OCI-LY1 (cell line): ENCODE data around the gene UBC.

Experiments used
- H2AFZ ChIP-seq: fragments of 200-600 bp; sonication (generic), shearing (Covaris generic); 2 replicates; pipeline ENCODE4 v1.6.0; 2014; ENCODE audit warnings: antibody characterized with exemption, mild to moderate bottlenecking, low read length
- H3F3A ChIP-seq: fragments of 200-600 bp; sonication (generic), shearing (Covaris generic); 2 replicates; pipeline ENCODE4 v1.6.0; 2014; ENCODE audit warnings: mild to moderate bottlenecking, antibody characterized with exemption, low read length, moderate library complexity; ENCODE audit not compliant: insufficient read depth
- H3K27ac ChIP-seq: fragments of 200-600 bp; sonication (generic); 2 replicates; pipeline ENCODE4 v1.5.1; 2014; ENCODE audit warnings: low read length, mixed run types, mild to moderate bottlenecking, low read depth; ENCODE audit not compliant: poor library complexity, severe bottlenecking
- H3K27me3 ChIP-seq: fragments of 200-600 bp; sonication (generic); 2 replicates; pipeline ENCODE4 v1.6.0; 2014; ENCODE audit warnings: antibody characterized with exemption, mild to moderate bottlenecking, low read length, moderate library complexity; ENCODE audit not compliant: insufficient read depth
- H3K36me3 ChIP-seq: fragments of 200-600 bp; sonication (generic); 2 replicates; pipeline ENCODE4 v1.6.1; 2014; ENCODE audit warnings: mild to moderate bottlenecking, antibody characterized with exemption, low read length, moderate library complexity, mixed read lengths; ENCODE audit not compliant: insufficient read depth
- H3K4me1 ChIP-seq: fragments of 200-600 bp; sonication (generic); 2 replicates; pipeline ENCODE4 v1.5.1; 2014; ENCODE audit warnings: mild to moderate bottlenecking, low read length, moderate library complexity; ENCODE audit not compliant: insufficient read depth, severe bottlenecking
- H3K4me2 ChIP-seq: fragments of 200-600 bp; sonication (generic), shearing (Covaris generic); 2 replicates; pipeline ENCODE4 v1.6.1; 2014; ENCODE audit warnings: low read length
- H3K4me3 ChIP-seq: fragments of 200-600 bp; sonication (generic); 2 replicates; pipeline ENCODE4 v1.5.1; 2014; ENCODE audit warnings: low read length, low read depth, mild to moderate bottlenecking, mixed read lengths; ENCODE audit not compliant: poor library complexity, severe bottlenecking
- H3K79me2 ChIP-seq: fragments of 200-600 bp; shearing (Covaris generic); 2 replicates; pipeline ENCODE4 v1.6.1; 2016; ENCODE audit warnings: mixed run types, low read length, mixed read lengths; ENCODE audit not compliant: insufficient read depth
- H3K9ac ChIP-seq: fragments of 200-600 bp; sonication (generic), shearing (Covaris generic); 2 replicates; pipeline ENCODE4 v1.6.1; 2014; ENCODE audit warnings: mild to moderate bottlenecking, low read length, mixed read lengths
- H3K9me2 ChIP-seq: fragments of 200-600 bp; sonication (generic), shearing (Covaris generic); 2 replicates; pipeline ENCODE4 v1.6.1; 2014; ENCODE audit warnings: low read depth, mild to moderate bottlenecking, low read length, mixed read lengths
- H3K9me3 ChIP-seq: fragments of 200-600 bp; shearing (Covaris generic); 2 replicates; pipeline ENCODE4 v1.6.1; 2014; ENCODE audit warnings: low read length, mixed read lengths
- H4K20me1 ChIP-seq: fragments of 200-600 bp; sonication (generic), shearing (Covaris generic); 2 replicates; pipeline ENCODE4 v1.6.0; 2016; ENCODE audit warnings: mild to moderate bottlenecking, low read length; ENCODE audit not compliant: insufficient read depth
- EZH2 ChIP-seq: fragments of 200-600 bp; sonication (generic), shearing (Covaris generic); IDR thresholded peaks from 2 replicates; pipeline ENCODE4 v1.8.0; 2017; ENCODE audit warnings: borderline replicate concordance, mixed run types, mild to moderate bottlenecking, antibody characterized with exemption, low read length, moderate library complexity, mixed read lengths
- TF ChIP-seq, protein P1 (sequence below): fragments of 200-600 bp; sonication (generic), shearing (Covaris generic); IDR thresholded peaks from 2 replicates; pipeline ENCODE4 v1.5.1; 2017; ENCODE audit warnings: mild to moderate bottlenecking, antibody characterized with exemption, low read length, moderate library complexity, mixed read lengths

Gene UBC

DNA sequence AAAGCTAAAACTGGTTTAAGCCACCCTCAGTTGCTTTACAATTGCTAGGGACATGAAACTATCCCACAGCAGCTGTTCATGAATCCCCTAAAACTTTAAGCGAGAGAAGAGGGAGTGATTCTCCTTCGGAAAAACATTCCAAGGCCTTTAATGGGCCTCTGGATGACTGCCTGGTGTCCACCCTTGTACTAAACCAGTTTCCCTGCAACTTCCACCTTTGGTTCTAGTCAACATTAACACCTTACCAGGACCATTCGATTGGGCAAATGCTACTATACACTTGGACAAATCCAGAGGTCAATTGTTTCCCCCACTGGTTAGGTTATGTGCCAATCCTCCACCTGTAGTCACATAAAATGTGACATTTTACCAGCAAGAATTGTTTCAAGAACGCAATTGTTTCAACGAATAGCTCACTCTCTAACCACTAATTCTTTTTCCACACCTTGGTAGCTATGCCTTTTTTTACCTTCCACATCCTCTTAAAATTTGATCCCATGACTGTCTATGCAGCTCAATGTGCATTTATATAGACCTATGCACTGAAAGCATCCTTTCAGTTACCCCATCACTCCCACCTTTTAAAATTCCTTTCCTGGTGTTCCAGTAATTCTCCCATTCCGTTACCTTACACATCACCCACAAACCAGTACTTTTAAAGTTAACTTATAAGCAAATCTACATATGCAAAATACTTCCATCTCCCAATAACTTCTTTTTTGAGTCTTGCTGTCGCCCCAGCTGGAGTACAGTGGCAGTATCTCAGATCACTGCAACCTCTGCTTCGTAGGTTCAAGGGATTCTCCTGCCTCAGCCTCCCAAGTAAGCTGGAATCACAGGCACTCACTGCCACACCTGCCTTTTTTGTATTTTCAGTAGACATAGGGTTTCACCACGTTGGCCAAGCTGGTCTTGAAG lies 3.6 kb downstream of the UBC start:
- H3K4me3 ChIP-seq: no peak overlapping the region
- no peaks in the 10 kb centered on the region for H3K9me3 ChIP-seq
- H3K79me2 ChIP-seq: peaks cover 9% of the 10 kb centered on the region
- H3K9ac ChIP-seq: no peak overlapping the region
- peak overlapping the region; percentile 45 for H3K27ac ChIP-seq
- H3F3A ChIP-seq: peaks cover 25% of the 10 kb centered on the region
- 0 out of 2 replicates have a peak overlapping the region, but pooled peaks have one; percentile 0 for H3K4me2 ChIP-seq
- H3K4me1 ChIP-seq: peaks cover 11% of the 10 kb centered on the region
- no peaks in the 10 kb centered on the region for H3K27me3 ChIP-seq
- H3K9me2 ChIP-seq: no peaks in the 10 kb centered on the region
- peaks cover 36% of the 10 kb centered on the region for H3K36me3 ChIP-seq
- no peaks in the 10 kb centered on the region for H4K20me1 ChIP-seq
- H2AFZ ChIP-seq: no peak overlapping the region
- no peak for TF ChIP-seq EZH2
- TF ChIP-seq, protein P1, sequence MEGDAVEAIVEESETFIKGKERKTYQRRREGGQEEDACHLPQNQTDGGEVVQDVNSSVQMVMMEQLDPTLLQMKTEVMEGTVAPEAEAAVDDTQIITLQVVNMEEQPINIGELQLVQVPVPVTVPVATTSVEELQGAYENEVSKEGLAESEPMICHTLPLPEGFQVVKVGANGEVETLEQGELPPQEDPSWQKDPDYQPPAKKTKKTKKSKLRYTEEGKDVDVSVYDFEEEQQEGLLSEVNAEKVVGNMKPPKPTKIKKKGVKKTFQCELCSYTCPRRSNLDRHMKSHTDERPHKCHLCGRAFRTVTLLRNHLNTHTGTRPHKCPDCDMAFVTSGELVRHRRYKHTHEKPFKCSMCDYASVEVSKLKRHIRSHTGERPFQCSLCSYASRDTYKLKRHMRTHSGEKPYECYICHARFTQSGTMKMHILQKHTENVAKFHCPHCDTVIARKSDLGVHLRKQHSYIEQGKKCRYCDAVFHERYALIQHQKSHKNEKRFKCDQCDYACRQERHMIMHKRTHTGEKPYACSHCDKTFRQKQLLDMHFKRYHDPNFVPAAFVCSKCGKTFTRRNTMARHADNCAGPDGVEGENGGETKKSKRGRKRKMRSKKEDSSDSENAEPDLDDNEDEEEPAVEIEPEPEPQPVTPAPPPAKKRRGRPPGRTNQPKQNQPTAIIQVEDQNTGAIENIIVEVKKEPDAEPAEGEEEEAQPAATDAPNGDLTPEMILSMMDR: no peak

DNA sequence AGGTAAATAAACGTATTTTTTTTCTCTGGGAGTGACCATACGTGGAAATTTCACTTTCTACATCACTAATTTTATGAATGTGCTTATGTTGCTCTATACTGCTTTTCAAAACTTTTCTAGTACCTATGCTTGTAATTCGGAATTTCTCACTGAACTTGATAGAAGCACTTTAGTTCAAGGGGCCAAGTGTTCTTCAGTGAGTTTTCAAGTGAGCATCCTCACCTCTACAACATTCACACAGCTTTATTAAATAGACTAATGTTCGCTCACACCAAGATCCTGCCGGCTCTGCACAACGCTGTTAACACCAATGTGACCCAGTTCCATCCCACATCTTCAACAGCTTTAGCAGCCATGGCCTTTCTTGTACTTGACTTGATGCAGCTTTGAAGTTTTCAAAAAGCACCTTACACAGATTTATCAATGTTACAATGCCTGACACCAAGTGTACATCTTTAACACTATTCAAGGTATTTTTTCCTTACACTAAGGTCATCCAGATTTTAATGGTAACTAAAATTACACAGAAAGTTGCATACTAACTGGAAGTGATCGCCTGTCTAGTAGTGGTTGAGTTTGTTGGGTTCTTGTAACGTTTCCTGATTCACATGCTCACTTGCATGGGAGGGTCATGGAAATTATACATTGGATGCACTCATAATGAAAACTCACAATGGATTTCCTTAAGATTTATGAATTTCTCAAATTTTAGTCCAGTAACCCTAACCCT lies 4.5 kb downstream of the UBC start:
- H3K4me3 ChIP-seq: no peak overlapping the region
- H3K4me1 ChIP-seq: peaks cover 6% of the 10 kb centered on the region
- H4K20me1 ChIP-seq: no peaks in the 10 kb centered on the region
- TF ChIP-seq, protein P1: no peak
- TF ChIP-seq EZH2: no peak
- H3K9me2 ChIP-seq: no peaks in the 10 kb centered on the region
- H3K27me3 ChIP-seq: no peaks in the 10 kb centered on the region
- no peak overlapping the region for H3K9ac ChIP-seq
- 0 out of 2 replicates have a peak overlapping the region, but pooled peaks have one; percentile 0 for H3K4me2 ChIP-seq
- H3K27ac ChIP-seq: peak overlapping the region; percentile 45
- H3K9me3 ChIP-seq: no peaks in the 10 kb centered on the region
- H2AFZ ChIP-seq: no peak overlapping the region
- H3K36me3 ChIP-seq: peaks cover 36% of the 10 kb centered on the region
- peaks cover 9% of the 10 kb centered on the region for H3K79me2 ChIP-seq
- H3F3A ChIP-seq: peaks cover 24% of the 10 kb centered on the region

DNA sequence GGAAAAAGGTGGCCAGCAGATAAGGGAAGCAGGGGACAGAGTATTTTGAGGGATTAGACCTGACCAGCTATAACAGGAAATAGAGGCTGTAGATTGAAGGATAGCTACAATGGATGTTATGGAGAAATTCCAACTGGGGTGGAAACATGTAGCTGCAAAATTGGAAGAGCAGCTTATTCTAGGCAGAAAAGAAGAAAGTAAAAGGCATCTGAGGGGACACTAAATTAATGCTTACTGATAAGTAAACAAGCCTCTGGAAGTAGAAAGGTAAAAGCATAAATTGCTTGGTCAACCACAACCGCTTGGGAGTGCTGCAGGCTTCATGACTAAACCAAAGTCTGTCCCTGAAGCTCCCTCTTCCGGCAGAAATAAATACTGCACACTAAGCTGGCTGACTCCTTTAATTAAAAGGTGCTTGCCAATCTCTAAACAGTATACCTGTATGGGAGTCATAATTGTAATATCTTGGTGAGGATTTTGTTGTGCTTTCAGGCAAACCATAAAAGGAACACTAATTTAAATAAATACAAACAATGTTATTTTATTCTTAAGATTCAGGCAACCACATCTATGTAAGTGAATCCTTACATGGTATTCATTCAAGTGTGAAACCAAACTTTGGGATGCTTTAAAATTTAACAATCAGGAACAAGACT lies 7.7 kb downstream of the UBC start:
- Histone ChIP-seq H3K4me1 (peaks cover 8% of the 10 kb centered on the region), H3K9me2 (no peaks in the 10 kb centered on the region), H3K9ac (no peak overlapping the region), H4K20me1 (no peaks in the 10 kb centered on the region), H3K27me3 (no peaks in the 10 kb centered on the region), H3K9me3 (no peaks in the 10 kb centered on the region), H3K36me3 (peaks cover 14% of the 10 kb centered on the region), H2AFZ (no peak overlapping the region), H3K4me2 (no peak overlapping the region), H3F3A (peaks cover 24% of the 10 kb centered on the region), H3K4me3 (no peak overlapping the region), H3K27ac (no peak overlapping the region), H3K79me2 (no peaks in the 10 kb centered on the region)
- TF ChIP-seq EZH2: no peak
- TF ChIP-seq, protein P1: peak; percentile 100
